Esophagus squamous epithelium (tissue), 5 donors: ENCODE results near the gene SLC1A3. TPM values are rescaled to one million over a fixed set of nuclear protein-coding genes. Genes with fewer than 3 reads are reported as not detected.

ENCODE experiments used
- DNase-seq: peaks from one replicate; lab custom pipeline; 2025; lab: John Stamatoyannopoulos, UW
- H3K27ac ChIP-seq, 4 donors: fragments of 200-600 bp; sonication (generic); one replicate each; pipeline ENCODE4 v1.5.1; 2016 to 2019; ENCODE audit warnings: mild to moderate bottlenecking in 1 of 4
- H3K27me3 ChIP-seq, 4 donors: fragments of 200-600 bp; sonication (generic); 1 replicate in 3 of 4; 2 replicates in 1 of 4; pipeline versions ENCODE4 v1.5.1 to v1.6.0; 2017 to 2021; ENCODE audit warnings: antibody characterized with exemption in 1 of 4
- H3K36me3 ChIP-seq, 3 donors: fragments of 200-600 bp; sonication (generic); one replicate each; pipeline ENCODE4 v1.5.1; 2016 to 2019
- H3K4me1 ChIP-seq, 3 donors: fragments of 200-600 bp; sonication (generic); one replicate each; pipeline ENCODE4 v1.5.1; 2017 to 2019
- H3K4me3 ChIP-seq, 4 donors: fragments of 200-600 bp; sonication (generic); 1 replicate in 3 of 4; 2 replicates in 1 of 4; pipeline ENCODE4 v1.5.1; 2016 to 2019; ENCODE audit warnings: mild to moderate bottlenecking in 2 of 4, moderate library complexity in 1 of 4
- H3K9me3 ChIP-seq, 3 donors: fragments of 200-600 bp; sonication (generic); one replicate each; pipeline ENCODE4 v1.5.1; 2016 to 2019
- POLR2A ChIP-seq, 4 donors: fragments of 450-650 bp; IDR thresholded peaks; one replicate each; pipeline ENCODE4 v1.6.1; 2017; ENCODE audit warnings: antibody characterized with exemption in 4 of 4, mild to moderate bottlenecking in 4 of 4, moderate library complexity in 3 of 4
- WGBS, 2 donors: methylation state at CpG; one replicate each; pipeline ENCODE4 v1.1.5; 2018; 5-methylcytosine and 5-hydroxymethylcytosine counted together
- intact Hi-C: fragments of 100-400 bp; cut with DNase I; formaldehyde crosslinking; loops from one replicate; pipeline ENCODE4 v1.15.0; 2022
- total RNA-seq, 4 donors: library from RNA; depleted of rRNA; stranded (reverse); fragments of >200 nt; gene quantifications; one replicate each; pipeline ENCODE4 v1.1.0, GENCODE V29; 2016
- TF ChIP-seq, protein P1 (sequence below), 6 experiments: fragments of 450-650 bp in 4 of 6; fragments of 200-600 bp in 2 of 6; sonication (generic) in 2 of 6; IDR thresholded peaks; one replicate each; pipeline ENCODE4 v1.5.1; 2016 to 2019; ENCODE audit warnings: antibody characterized with exemption in 6 of 6, mild to moderate bottlenecking in 4 of 6, moderate library complexity in 4 of 6
- donor health status: DM: yes; HTN: yes; CAD: no.

The SLC1A3 gene
- total RNA-seq, 4 donors from 2014 or later: 16.2 to 54.8 (median 31.4) TPM

DNA sequence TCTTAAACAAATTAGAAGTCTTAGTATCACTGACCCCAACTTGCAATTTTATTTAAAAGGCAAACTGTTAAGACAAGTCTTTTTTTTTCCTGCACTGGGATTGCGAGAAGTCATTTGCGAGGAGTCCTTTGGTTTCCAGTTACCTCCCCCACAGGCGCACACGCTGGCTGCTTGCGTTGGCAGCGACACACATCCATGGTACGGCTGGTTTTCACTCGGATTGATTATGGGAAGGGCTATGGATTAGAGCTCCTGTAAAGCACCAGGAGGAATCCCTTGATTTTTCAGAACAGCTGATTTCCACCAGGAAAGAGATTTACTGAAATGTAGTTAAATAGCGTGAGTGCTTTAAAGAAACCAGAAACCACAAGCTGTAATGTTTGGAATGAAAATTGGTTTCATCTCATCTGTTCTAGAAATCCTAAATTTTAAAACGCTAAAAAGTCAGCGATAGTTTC lies 737 bp downstream of the SLC1A3 start:
- peaks cover 0 to 6% (median 0%) of the 10 kb centered on the region in 3 donors for H3K36me3 ChIP-seq
- no peak for DNase-seq
- TF ChIP-seq POLR2A (IDR thresholded peaks at IDR 0.05): no peak
- TF ChIP-seq, protein P1, sequence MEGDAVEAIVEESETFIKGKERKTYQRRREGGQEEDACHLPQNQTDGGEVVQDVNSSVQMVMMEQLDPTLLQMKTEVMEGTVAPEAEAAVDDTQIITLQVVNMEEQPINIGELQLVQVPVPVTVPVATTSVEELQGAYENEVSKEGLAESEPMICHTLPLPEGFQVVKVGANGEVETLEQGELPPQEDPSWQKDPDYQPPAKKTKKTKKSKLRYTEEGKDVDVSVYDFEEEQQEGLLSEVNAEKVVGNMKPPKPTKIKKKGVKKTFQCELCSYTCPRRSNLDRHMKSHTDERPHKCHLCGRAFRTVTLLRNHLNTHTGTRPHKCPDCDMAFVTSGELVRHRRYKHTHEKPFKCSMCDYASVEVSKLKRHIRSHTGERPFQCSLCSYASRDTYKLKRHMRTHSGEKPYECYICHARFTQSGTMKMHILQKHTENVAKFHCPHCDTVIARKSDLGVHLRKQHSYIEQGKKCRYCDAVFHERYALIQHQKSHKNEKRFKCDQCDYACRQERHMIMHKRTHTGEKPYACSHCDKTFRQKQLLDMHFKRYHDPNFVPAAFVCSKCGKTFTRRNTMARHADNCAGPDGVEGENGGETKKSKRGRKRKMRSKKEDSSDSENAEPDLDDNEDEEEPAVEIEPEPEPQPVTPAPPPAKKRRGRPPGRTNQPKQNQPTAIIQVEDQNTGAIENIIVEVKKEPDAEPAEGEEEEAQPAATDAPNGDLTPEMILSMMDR (IDR thresholded peaks at IDR 0.05): no peak
- H3K9me3 ChIP-seq: no peaks in the 10 kb centered on the region
- H3K4me3 ChIP-seq: peak overlapping the region; percentile 46 to 68 (median 62)
- WGBS, 2 donors: 2 to 6% methylated on average over 11 of the region's 11 CpGs
- H3K27ac ChIP-seq: peak overlapping the region in 3 of 4 donors; percentile 76 to 88 (median 83)
- peaks cover 0 to 35% (median 5%) of the 10 kb centered on the region in 3 donors for H3K4me1 ChIP-seq
- peaks cover 0 to 20% (median 0%) of the 10 kb centered on the region in 4 donors for H3K27me3 ChIP-seq
- intact Hi-C loops: no loop called here

DNA sequence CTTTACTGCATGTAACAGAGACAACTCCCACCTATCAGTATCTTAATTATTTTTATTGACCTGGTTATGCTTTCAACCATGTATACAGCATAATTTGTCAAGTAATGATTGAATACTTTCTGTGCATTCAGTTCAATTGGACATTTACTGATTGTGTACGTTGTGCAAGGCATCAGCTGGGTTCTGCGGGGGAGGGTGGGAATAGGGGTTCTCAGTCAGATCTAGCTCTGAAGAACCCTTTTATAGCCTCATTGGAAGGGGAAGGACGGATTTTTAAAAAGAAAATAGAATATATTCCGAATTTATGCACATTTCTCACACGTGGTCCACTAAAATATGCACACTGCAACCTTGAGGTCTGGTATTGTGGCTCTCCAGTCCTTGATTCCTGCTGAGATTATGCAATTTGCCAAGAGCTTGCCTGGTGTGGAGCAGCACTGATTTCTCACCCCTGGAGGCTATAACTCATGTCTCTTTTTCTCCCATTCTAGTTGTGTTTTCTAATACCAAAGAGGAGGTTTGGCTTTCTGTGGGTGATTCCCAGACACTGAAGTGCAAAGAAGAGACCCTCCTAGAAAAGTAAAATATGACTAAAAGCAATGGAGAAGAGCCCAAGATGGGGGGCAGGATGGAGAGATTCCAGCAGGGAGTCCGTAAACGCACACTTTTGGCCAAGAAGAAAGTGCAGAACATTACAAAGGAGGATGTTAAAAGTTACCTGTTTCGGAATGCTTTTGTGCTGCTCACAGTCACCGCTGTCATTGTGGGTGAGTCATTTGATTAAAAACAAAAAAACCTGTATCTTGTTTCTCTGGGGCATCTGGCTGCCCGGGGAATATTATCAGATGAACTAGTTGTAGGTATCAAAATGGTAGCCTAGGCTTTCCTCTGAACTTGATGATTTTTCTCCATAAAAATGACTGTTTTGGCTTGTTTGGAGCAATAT lies 1.7 kb downstream of the SLC1A3 start:
- TF ChIP-seq, protein P1 (IDR thresholded peaks at IDR 0.05): no peak
- no peak for TF ChIP-seq POLR2A (IDR thresholded peaks at IDR 0.05)
- peak overlapping the region; percentile 46 to 68 (median 62) for H3K4me3 ChIP-seq
- 34 to 46% methylated on average over 10 of the region's 10 CpGs for WGBS, 2 donors
- peak overlapping the region in 3 of 4 donors; percentile 7 to 88 (median 76) for H3K27ac ChIP-seq
- DNase-seq: no peak
- H3K27me3 ChIP-seq: peaks cover 0 to 15% (median 0%) of the 10 kb centered on the region in 4 donors
- peaks cover 0 to 6% (median 0%) of the 10 kb centered on the region in 3 donors for H3K36me3 ChIP-seq
- H3K9me3 ChIP-seq: no peaks in the 10 kb centered on the region
- H3K4me1 ChIP-seq: peaks cover 0 to 35% (median 5%) of the 10 kb centered on the region in 3 donors
- intact Hi-C loops: no loop called here

DNA sequence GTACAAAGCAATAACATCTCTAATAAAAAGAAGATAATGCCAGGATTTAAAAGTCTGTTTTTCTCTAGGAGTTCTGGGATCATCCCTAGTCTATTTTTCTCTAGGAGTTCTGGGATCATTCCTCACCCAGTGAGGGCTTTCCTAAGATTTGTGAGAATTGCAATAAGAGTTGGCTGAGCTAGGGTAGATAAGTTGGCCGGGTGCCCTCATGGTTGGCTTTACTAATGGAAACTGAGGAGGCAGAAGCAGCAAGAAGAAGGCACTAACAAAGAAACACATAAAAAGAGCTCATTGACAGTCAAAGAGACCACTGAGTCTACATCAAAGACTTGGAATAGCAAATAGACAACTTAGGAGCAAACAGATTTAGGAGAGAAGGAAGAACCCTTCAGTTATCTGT lies 4.2 kb downstream of the SLC1A3 start:
- H3K27ac ChIP-seq: no peak overlapping the region
- peaks cover 0 to 6% (median 0%) of the 10 kb centered on the region in 3 donors for H3K36me3 ChIP-seq
- no peak for DNase-seq
- TF ChIP-seq, protein P1 (IDR thresholded peaks at IDR 0.05): no peak
- no peak for TF ChIP-seq POLR2A (IDR thresholded peaks at IDR 0.05)
- peaks cover 0 to 14% (median 0%) of the 10 kb centered on the region in 4 donors for H3K27me3 ChIP-seq
- no peak overlapping the region for H3K4me3 ChIP-seq
- intact Hi-C loops: no loop called here
- no peaks in the 10 kb centered on the region for H3K9me3 ChIP-seq
- H3K4me1 ChIP-seq: peaks cover 0 to 35% (median 5%) of the 10 kb centered on the region in 3 donors
- WGBS, 2 donors: 64 to 92% methylated on average over 1 of the region's 1 CpG

DNA sequence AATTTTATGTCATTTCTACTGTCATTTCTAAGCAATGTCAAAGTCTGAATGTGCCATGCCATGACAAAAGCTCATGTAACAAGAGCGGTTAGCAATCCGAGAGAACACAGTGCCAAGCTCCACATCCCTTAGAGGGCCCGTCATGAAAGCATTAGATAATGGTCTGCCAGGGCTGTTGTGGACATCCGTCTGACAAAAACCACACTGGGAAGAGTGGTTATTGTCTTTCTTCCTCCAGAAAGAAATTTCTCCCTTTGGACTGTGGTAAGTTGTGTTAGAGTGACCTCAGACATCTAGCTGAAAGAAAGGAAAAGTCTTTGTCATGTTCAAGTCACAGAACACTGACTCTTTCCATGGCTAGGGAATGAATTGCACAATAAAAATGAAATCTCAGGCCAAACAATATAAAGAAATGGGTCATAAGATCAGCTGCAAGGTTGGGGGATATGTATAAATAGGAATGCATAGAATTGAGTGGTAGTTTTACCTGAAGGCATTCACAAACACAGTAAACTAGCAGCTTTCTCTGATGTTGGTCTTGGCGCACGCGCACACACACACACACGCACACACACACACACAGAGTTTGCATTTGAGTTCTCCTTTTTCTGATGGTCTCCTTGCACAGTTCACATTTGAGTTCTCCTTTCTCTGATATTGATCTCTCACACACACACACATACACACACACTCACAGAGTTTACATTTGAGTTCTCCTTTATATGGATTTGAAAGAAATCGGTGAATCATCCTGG lies 5.3 kb downstream of the SLC1A3 start:
- 87 to 88% methylated on average over 8 to 9 of the region's 9 CpGs for WGBS, 2 donors
- Histone ChIP-seq H3K4me1 (peaks cover 0 to 28% (median 5%) of the 10 kb centered on the region in 3 donors), H3K4me3 (no peak overlapping the region), H3K9me3 (no peaks in the 10 kb centered on the region), H3K27me3 (peaks cover 0 to 9% (median 0%) of the 10 kb centered on the region in 4 donors), H3K36me3 (peaks cover 0 to 6% (median 0%) of the 10 kb centered on the region in 3 donors), H3K27ac (no peak overlapping the region)
- no peak for DNase-seq
- intact Hi-C loops: no loop called here
- TF ChIP-seq, protein P1 (IDR thresholded peaks at IDR 0.05): no peak
- TF ChIP-seq POLR2A (IDR thresholded peaks at IDR 0.05): no peak
